ENCODE measurements around the gene CDCA7L. TPM values are rescaled to one million over a fixed set of nuclear protein-coding genes. Genes with fewer than 3 reads are reported as not detected.

The CDCA7L gene
- total and polyA plus RNA-seq, 8 donors = 27.5 to 63.7 (median 49.1) TPM

GRCh38 chr7:21967598-21968003 lies 21.9 kb upstream of the CDCA7L start:
- H3K4me1 ChIP-seq = peaks cover 0 to 6% of the 10 kb centered on the region in 2 donors
- no peaks in the 10 kb centered on the region for H3K36me3 ChIP-seq
- intact Hi-C loops (cut with DNase I) = no loop called here
- H3K4me3 ChIP-seq = no peak overlapping the region
- TF ChIP-seq CTCF (IDR thresholded peaks at IDR 0.05) = no peak
- no peaks in the 10 kb centered on the region for H3K9me3 ChIP-seq
- DNase-seq = no peak
- H3K27ac ChIP-seq = no peak overlapping the region
- no peak for ATAC-seq
- H3K27me3 ChIP-seq = no peaks in the 10 kb centered on the region

GRCh38 chr7:21966271-21966670 lies 20.6 kb upstream of the CDCA7L start:
- Histone ChIP-seq H3K4me3 (no peak overlapping the region), H3K27ac (no peak overlapping the region), H3K4me1 (peaks cover 0 to 6% of the 10 kb centered on the region in 2 donors), H3K9me3 (no peaks in the 10 kb centered on the region), H3K36me3 (no peaks in the 10 kb centered on the region), H3K27me3 (no peaks in the 10 kb centered on the region)
- ATAC-seq (no peak), DNase-seq (no peak)
- no peak for TF ChIP-seq CTCF (IDR thresholded peaks at IDR 0.05)
- intact Hi-C loops (cut with DNase I) = no loop called here

GRCh38 chr7:21965291-21965690 lies 19.6 kb upstream of the CDCA7L start:
- intact Hi-C loops (cut with DNase I) = no loop called here
- Histone ChIP-seq H3K27ac (no peak overlapping the region), H3K9me3 (no peaks in the 10 kb centered on the region), H3K4me1 (peaks cover 0 to 6% of the 10 kb centered on the region in 2 donors), H3K27me3 (no peaks in the 10 kb centered on the region), H3K4me3 (no peak overlapping the region), H3K36me3 (no peaks in the 10 kb centered on the region)
- no peak for TF ChIP-seq CTCF (IDR thresholded peaks at IDR 0.05)
- DNase-seq = no peak
- ATAC-seq = no peak

GRCh38 chr7:21962677-21963076 lies 17.0 kb upstream of the CDCA7L start:
- intact Hi-C loops (cut with DNase I) = no loop called here
- Histone ChIP-seq H3K27ac (no peak overlapping the region), H3K4me3 (no peak overlapping the region), H3K36me3 (no peaks in the 10 kb centered on the region), H3K4me1 (peaks cover 0 to 6% of the 10 kb centered on the region in 2 donors), H3K27me3 (no peaks in the 10 kb centered on the region), H3K9me3 (no peaks in the 10 kb centered on the region)
- no peak for ATAC-seq
- no peak for DNase-seq
- no peak for TF ChIP-seq CTCF (IDR thresholded peaks at IDR 0.05)

- H3K36me3 ChIP-seq = no peaks in the 10 kb centered on the region
- no peak for TF ChIP-seq CTCF (IDR thresholded peaks at IDR 0.05)
- no peak overlapping the region for H3K27ac ChIP-seq
- intact Hi-C loops (cut with DNase I) = no loop called here
- H3K4me1 ChIP-seq = peaks cover 0 to 2% of the 10 kb centered on the region in 2 donors
- H3K27me3 ChIP-seq = no peaks in the 10 kb centered on the region
- DNase-seq (no peak), ATAC-seq (peak; percentile 50)
- H3K4me3 ChIP-seq = no peak overlapping the region
- H3K9me3 ChIP-seq = no peaks in the 10 kb centered on the region
These were observed 15.2 kb upstream of the CDCA7L start for GRCh38 chr7:21960922-21961321.
